HEK293 (cell line): ENCODE results near the gene CD300LG.

Experiments
- AEBP2 ChIP-seq: fragments of 450-650 bp; formaldehyde crosslinking; IDR thresholded peaks from 2 replicates; pipeline ENCODE4 v1.5.1; 2016; ENCODE audit warnings: missing biosample characterization, missing genetic modification characterization, borderline replicate concordance
- ATF2 ChIP-seq: fragments of 450-650 bp; formaldehyde crosslinking; IDR thresholded peaks from 2 replicates; pipeline ENCODE4 v1.5.1; 2016; ENCODE audit warnings: missing biosample characterization, missing genetic modification characterization, low read depth
- GLI4 ChIP-seq: fragments of 450-650 bp; formaldehyde crosslinking; IDR thresholded peaks from 2 replicates; pipeline ENCODE4 v1.5.1; 2016; ENCODE audit warnings: missing biosample characterization, missing genetic modification characterization
- GLIS2 ChIP-seq: fragments of 450-650 bp; formaldehyde crosslinking; IDR thresholded peaks from 2 replicates; pipeline ENCODE4 v1.5.1; 2016; ENCODE audit warnings: missing biosample characterization, missing genetic modification characterization
- INSM2 ChIP-seq: fragments of 450-650 bp; formaldehyde crosslinking; IDR thresholded peaks from 2 replicates; pipeline ENCODE4 v1.5.1; 2016; ENCODE audit warnings: missing biosample characterization, missing genetic modification characterization
- PRDM1 ChIP-seq: fragments of 450-650 bp; formaldehyde crosslinking; IDR thresholded peaks from 2 replicates; pipeline ENCODE4; 2016; ENCODE audit warnings: missing biosample characterization, missing genetic modification characterization
- PRDM10 ChIP-seq: fragments of 450-650 bp; formaldehyde crosslinking; IDR thresholded peaks from 2 replicates; pipeline ENCODE4 v1.5.1; 2016; ENCODE audit warnings: missing biosample characterization, missing genetic modification characterization
- REPIN1 ChIP-seq: fragments of 450-650 bp; formaldehyde crosslinking; IDR thresholded peaks from 2 replicates; pipeline ENCODE4 v1.5.1; 2017; ENCODE audit warnings: missing biosample characterization, missing genetic modification characterization, low read depth
- SALL2 ChIP-seq: fragments of 450-650 bp; formaldehyde crosslinking; IDR thresholded peaks from 2 replicates; pipeline ENCODE4 v1.5.0; 2017; ENCODE audit warnings: missing biosample characterization, mild to moderate bottlenecking, missing genetic modification characterization, borderline replicate concordance
- TRIM28 ChIP-seq: IDR thresholded peaks from 2 replicates; pipeline ENCODE4 v1.6.1; 2011; ENCODE audit warnings: low read length, control low read depth, borderline replicate concordance
- ZBTB44 ChIP-seq: fragments of 450-650 bp; IDR thresholded peaks from 2 replicates; pipeline ENCODE4 v1.5.1; 2018; ENCODE audit warnings: missing biosample characterization, mild to moderate bottlenecking, missing genetic modification characterization
- ZFHX2 ChIP-seq: fragments of 450-650 bp; formaldehyde crosslinking; conservative IDR thresholded peaks from 2 replicates; pipeline ENCODE4 v1.5.1; 2016; ENCODE audit warnings: missing biosample characterization, missing genetic modification characterization
- ZFP41 ChIP-seq: fragments of 450-650 bp; formaldehyde crosslinking; IDR thresholded peaks from 2 replicates; pipeline ENCODE4 v1.5.1; 2016; ENCODE audit warnings: missing biosample characterization, missing genetic modification characterization, borderline replicate concordance
- ZNF10 ChIP-seq: fragments of 450-650 bp; formaldehyde crosslinking; IDR thresholded peaks from 2 replicates; pipeline ENCODE4 v1.5.1; 2017; ENCODE audit warnings: missing biosample characterization, missing genetic modification characterization
- ZNF121 ChIP-seq: fragments of 450-650 bp; formaldehyde crosslinking; IDR thresholded peaks from 2 replicates; pipeline ENCODE4 v1.5.1; 2016; ENCODE audit warnings: missing biosample characterization, missing genetic modification characterization
- ZNF184 ChIP-seq: fragments of 450-650 bp; IDR thresholded peaks from 2 replicates; pipeline ENCODE4 v1.5.1; 2018; ENCODE audit warnings: missing biosample characterization, mild to moderate bottlenecking, missing genetic modification characterization
- ZNF24 ChIP-seq: fragments of 450-650 bp; formaldehyde crosslinking; IDR thresholded peaks from 2 replicates; pipeline ENCODE4 v1.5.1; 2016; ENCODE audit warnings: missing biosample characterization, missing genetic modification characterization
- ZNF302 ChIP-seq: fragments of 450-650 bp; formaldehyde crosslinking; IDR thresholded peaks from 2 replicates; pipeline ENCODE4 v1.5.1; 2016; ENCODE audit warnings: missing biosample characterization, missing genetic modification characterization, low read depth
- ZNF324 ChIP-seq: fragments of 450-650 bp; formaldehyde crosslinking; IDR thresholded peaks from 2 replicates; pipeline ENCODE4 v1.5.1; 2016; ENCODE audit warnings: missing biosample characterization, missing genetic modification characterization
- ZNF37A ChIP-seq: fragments of 450-650 bp; IDR thresholded peaks from 2 replicates; pipeline ENCODE4 v1.5.1; 2018; ENCODE audit warnings: missing biosample characterization, missing genetic modification characterization
- ZNF416 ChIP-seq: fragments of 450-650 bp; formaldehyde crosslinking; IDR thresholded peaks from 2 replicates; pipeline ENCODE4 v1.5.1; 2016; ENCODE audit warnings: missing biosample characterization, missing genetic modification characterization
- ZNF473 ChIP-seq: fragments of 450-650 bp; formaldehyde crosslinking; IDR thresholded peaks from 2 replicates; pipeline ENCODE4 v1.5.1; 2017; ENCODE audit warnings: missing biosample characterization, missing genetic modification characterization
- ZNF544 ChIP-seq: fragments of 450-650 bp; formaldehyde crosslinking; IDR thresholded peaks from 2 replicates; pipeline ENCODE4 v1.5.0; 2017; ENCODE audit warnings: missing biosample characterization, missing genetic modification characterization
- ZNF548 ChIP-seq: fragments of 450-650 bp; formaldehyde crosslinking; IDR thresholded peaks from 2 replicates; pipeline ENCODE4 v1.5.1; 2016; ENCODE audit warnings: missing biosample characterization, missing genetic modification characterization
- ZNF558 ChIP-seq: fragments of 450-650 bp; formaldehyde crosslinking; IDR thresholded peaks from 2 replicates; pipeline ENCODE4 v1.5.1; 2016; ENCODE audit warnings: missing biosample characterization, missing genetic modification characterization
- ZNF561 ChIP-seq: fragments of 450-650 bp; IDR thresholded peaks from 2 replicates; pipeline ENCODE4 v1.5.1; 2018; ENCODE audit warnings: missing biosample characterization, missing genetic modification characterization, borderline replicate concordance
- ZNF626 ChIP-seq: fragments of 450-650 bp; sonication (Bioruptor Pico); formaldehyde crosslinking; IDR thresholded peaks from 2 replicates; pipeline ENCODE4 v1.5.1; 2018; ENCODE audit warnings: missing biosample characterization, missing genetic modification characterization, inconsistent platforms
- ZNF658 ChIP-seq: fragments of 450-650 bp; formaldehyde crosslinking; IDR thresholded peaks from 2 replicates; pipeline ENCODE4; 2016; ENCODE audit warnings: missing biosample characterization, missing genetic modification characterization
- ZNF785 ChIP-seq: fragments of 450-650 bp; formaldehyde crosslinking; IDR thresholded peaks from 2 replicates; pipeline ENCODE4 v1.5.1; 2016; ENCODE audit warnings: missing biosample characterization, missing genetic modification characterization
- ZSCAN16 ChIP-seq: fragments of 450-650 bp; formaldehyde crosslinking; IDR thresholded peaks from 2 replicates; pipeline ENCODE4 v1.5.1; 2016; ENCODE audit warnings: missing biosample characterization, missing genetic modification characterization

CD300LG gene

GRCh38 chr17:43900858-43901754 is 54.1 kb downstream of the CD300LG start (continued):
- TF ChIP-seq ZFP41 (tag by site-specific recombination) (no peak), GLIS2 (tag by site-specific recombination) (no peak), ZNF184 (no peak), ZNF561 (no peak), ZNF324 (tag by site-specific recombination) (no peak), TRIM28 (no peak), ZNF302 (tag by site-specific recombination) (no peak), INSM2 (tag by site-specific recombination) (no peak), ZNF24 (tag by site-specific recombination) (no peak), ZNF37A (tag by site-specific recombination) (no peak), ZSCAN16 (no peak), SALL2 (tag by site-specific recombination) (no peak), ZNF416 (tag by site-specific recombination) (no peak), ZNF473 (no peak), ZNF785 (tag by site-specific recombination) (no peak), GLI4 (no peak), ATF2 (tag by site-specific recombination) (no peak), ZNF658 (tag by site-specific recombination) (no peak), PRDM10 (tag by site-specific recombination) (peak; percentile 84), REPIN1 (no peak), AEBP2 (tag by site-specific recombination) (no peak), ZNF10 (tag by site-specific recombination) (no peak), ZNF548 (tag by site-specific recombination) (no peak), ZNF558 (tag by site-specific recombination) (no peak), ZFHX2 (tag by site-specific recombination) (0 out of 2 replicates have a peak, but pooled peaks have one; percentile 1), PRDM1 (tag by site-specific recombination) (no peak), ZNF626 (tag by site-specific recombination) (no peak), ZNF544 (tag by site-specific recombination) (no peak), ZBTB44 (tag by site-specific recombination) (no peak), ZNF121 (tag by site-specific recombination) (no peak)
